OCI-LY1 (cell line): ENCODE measurements around the gene KLHDC10.

Experiments used
- H2AFZ ChIP-seq: fragments of 200-600 bp; sonication (generic), shearing (Covaris generic); 2 replicates; pipeline ENCODE4 v1.6.0; 2014; ENCODE audit warnings: antibody characterized with exemption, mild to moderate bottlenecking, low read length
- H3F3A ChIP-seq: fragments of 200-600 bp; sonication (generic), shearing (Covaris generic); 2 replicates; pipeline ENCODE4 v1.6.0; 2014; ENCODE audit warnings: mild to moderate bottlenecking, antibody characterized with exemption, low read length, moderate library complexity; ENCODE audit not compliant: insufficient read depth
- H3K27ac ChIP-seq: fragments of 200-600 bp; sonication (generic); 2 replicates; pipeline ENCODE4 v1.5.1; 2014; ENCODE audit warnings: low read length, mixed run types, mild to moderate bottlenecking, low read depth; ENCODE audit not compliant: poor library complexity, severe bottlenecking
- H3K27me3 ChIP-seq: fragments of 200-600 bp; sonication (generic); 2 replicates; pipeline ENCODE4 v1.6.0; 2014; ENCODE audit warnings: antibody characterized with exemption, mild to moderate bottlenecking, low read length, moderate library complexity; ENCODE audit not compliant: insufficient read depth
- H3K36me3 ChIP-seq: fragments of 200-600 bp; sonication (generic); 2 replicates; pipeline ENCODE4 v1.6.1; 2014; ENCODE audit warnings: mild to moderate bottlenecking, antibody characterized with exemption, low read length, moderate library complexity, mixed read lengths; ENCODE audit not compliant: insufficient read depth
- H3K4me1 ChIP-seq: fragments of 200-600 bp; sonication (generic); 2 replicates; pipeline ENCODE4 v1.5.1; 2014; ENCODE audit warnings: mild to moderate bottlenecking, low read length, moderate library complexity; ENCODE audit not compliant: insufficient read depth, severe bottlenecking
- H3K4me2 ChIP-seq: fragments of 200-600 bp; sonication (generic), shearing (Covaris generic); 2 replicates; pipeline ENCODE4 v1.6.1; 2014; ENCODE audit warnings: low read length
- H3K4me3 ChIP-seq: fragments of 200-600 bp; sonication (generic); 2 replicates; pipeline ENCODE4 v1.5.1; 2014; ENCODE audit warnings: low read length, low read depth, mild to moderate bottlenecking, mixed read lengths; ENCODE audit not compliant: poor library complexity, severe bottlenecking
- H3K79me2 ChIP-seq: fragments of 200-600 bp; shearing (Covaris generic); 2 replicates; pipeline ENCODE4 v1.6.1; 2016; ENCODE audit warnings: mixed run types, low read length, mixed read lengths; ENCODE audit not compliant: insufficient read depth
- H3K9ac ChIP-seq: fragments of 200-600 bp; sonication (generic), shearing (Covaris generic); 2 replicates; pipeline ENCODE4 v1.6.1; 2014; ENCODE audit warnings: mild to moderate bottlenecking, low read length, mixed read lengths
- H3K9me2 ChIP-seq: fragments of 200-600 bp; sonication (generic), shearing (Covaris generic); 2 replicates; pipeline ENCODE4 v1.6.1; 2014; ENCODE audit warnings: low read depth, mild to moderate bottlenecking, low read length, mixed read lengths
- H3K9me3 ChIP-seq: fragments of 200-600 bp; shearing (Covaris generic); 2 replicates; pipeline ENCODE4 v1.6.1; 2014; ENCODE audit warnings: low read length, mixed read lengths
- H4K20me1 ChIP-seq: fragments of 200-600 bp; sonication (generic), shearing (Covaris generic); 2 replicates; pipeline ENCODE4 v1.6.0; 2016; ENCODE audit warnings: mild to moderate bottlenecking, low read length; ENCODE audit not compliant: insufficient read depth
- CTCF ChIP-seq: fragments of 200-600 bp; sonication (generic), shearing (Covaris generic); IDR thresholded peaks from 2 replicates; pipeline ENCODE4 v1.5.1; 2017; ENCODE audit warnings: mild to moderate bottlenecking, antibody characterized with exemption, low read length, moderate library complexity, mixed read lengths
- EZH2 ChIP-seq: fragments of 200-600 bp; sonication (generic), shearing (Covaris generic); IDR thresholded peaks from 2 replicates; pipeline ENCODE4 v1.8.0; 2017; ENCODE audit warnings: borderline replicate concordance, mixed run types, mild to moderate bottlenecking, antibody characterized with exemption, low read length, moderate library complexity, mixed read lengths

KLHDC10 gene

GRCh38 chr7:130131964-130132875 lies 61.9 kb downstream of the KLHDC10 start:
- H3K4me1 ChIP-seq: no peaks in the 10 kb centered on the region
- H3K9me2 ChIP-seq: no peaks in the 10 kb centered on the region
- H3K27ac ChIP-seq: no peak overlapping the region
- no peaks in the 10 kb centered on the region for H3K9me3 ChIP-seq
- no peak for TF ChIP-seq EZH2
- TF ChIP-seq CTCF: no peak
- H3K4me2 ChIP-seq: no peak overlapping the region
- H3K36me3 ChIP-seq: peaks cover 83% of the 10 kb centered on the region
- H3K79me2 ChIP-seq: no peaks in the 10 kb centered on the region
- H3F3A ChIP-seq: no peaks in the 10 kb centered on the region
- H3K27me3 ChIP-seq: no peaks in the 10 kb centered on the region
- H2AFZ ChIP-seq: no peak overlapping the region
- no peak overlapping the region for H3K9ac ChIP-seq
- no peaks in the 10 kb centered on the region for H4K20me1 ChIP-seq
- H3K4me3 ChIP-seq: no peak overlapping the region

- Histone ChIP-seq H3K4me2 (no peak overlapping the region), H2AFZ (no peak overlapping the region), H4K20me1 (no peaks in the 10 kb centered on the region), H3K4me3 (no peak overlapping the region), H3K4me1 (no peaks in the 10 kb centered on the region), H3F3A (no peaks in the 10 kb centered on the region), H3K9ac (no peak overlapping the region), H3K9me3 (no peaks in the 10 kb centered on the region), H3K79me2 (no peaks in the 10 kb centered on the region), H3K36me3 (peaks cover 81% of the 10 kb centered on the region), H3K9me2 (no peaks in the 10 kb centered on the region), H3K27me3 (no peaks in the 10 kb centered on the region), H3K27ac (no peak overlapping the region)
- no peak for TF ChIP-seq EZH2
- TF ChIP-seq CTCF: no peak
Measured at GRCh38 chr7:130133029-130133782, 62.9 kb downstream of the KLHDC10 start.

GRCh38 chr7:130134106-130134636 lies 63.8 kb downstream of the KLHDC10 start:
- TF ChIP-seq EZH2: no peak
- no peak for TF ChIP-seq CTCF
- no peak overlapping the region for H2AFZ ChIP-seq
- H3F3A ChIP-seq: no peaks in the 10 kb centered on the region
- no peaks in the 10 kb centered on the region for H3K4me1 ChIP-seq
- H4K20me1 ChIP-seq: no peaks in the 10 kb centered on the region
- H3K79me2 ChIP-seq: no peaks in the 10 kb centered on the region
- no peaks in the 10 kb centered on the region for H3K27me3 ChIP-seq
- H3K9me2 ChIP-seq: no peaks in the 10 kb centered on the region
- no peak overlapping the region for H3K9ac ChIP-seq
- peaks cover 75% of the 10 kb centered on the region for H3K36me3 ChIP-seq
- H3K4me2 ChIP-seq: no peak overlapping the region
- H3K9me3 ChIP-seq: no peaks in the 10 kb centered on the region
- H3K27ac ChIP-seq: no peak overlapping the region
- no peak overlapping the region for H3K4me3 ChIP-seq
